Measurements from ENCODE around the gene GRK4.

Gene GRK4

DNA sequence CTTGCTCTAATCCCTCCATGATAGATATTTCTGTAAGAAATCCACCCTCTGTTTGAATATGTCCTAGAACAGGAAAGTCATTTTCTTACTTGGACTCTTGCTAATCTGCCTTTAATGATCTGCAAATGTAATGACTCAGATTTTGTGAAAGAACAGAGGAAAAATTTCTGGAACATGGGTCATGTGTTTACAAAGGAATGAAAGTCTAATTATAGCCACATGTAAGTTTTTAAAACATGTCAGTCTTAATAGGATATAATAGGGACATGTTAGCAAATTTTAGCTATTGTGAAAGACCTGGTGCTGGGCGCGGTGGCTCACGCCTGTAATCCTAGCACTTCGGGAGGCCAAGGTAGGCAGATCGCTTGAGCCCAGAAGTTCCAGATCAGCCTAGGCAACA, 47.6 kb downstream of the GRK4 start:
- in situ Hi-C loops (cut with MboI; ENCODE audit: low sequenced_read_pairs) = no loop called here

DNA sequence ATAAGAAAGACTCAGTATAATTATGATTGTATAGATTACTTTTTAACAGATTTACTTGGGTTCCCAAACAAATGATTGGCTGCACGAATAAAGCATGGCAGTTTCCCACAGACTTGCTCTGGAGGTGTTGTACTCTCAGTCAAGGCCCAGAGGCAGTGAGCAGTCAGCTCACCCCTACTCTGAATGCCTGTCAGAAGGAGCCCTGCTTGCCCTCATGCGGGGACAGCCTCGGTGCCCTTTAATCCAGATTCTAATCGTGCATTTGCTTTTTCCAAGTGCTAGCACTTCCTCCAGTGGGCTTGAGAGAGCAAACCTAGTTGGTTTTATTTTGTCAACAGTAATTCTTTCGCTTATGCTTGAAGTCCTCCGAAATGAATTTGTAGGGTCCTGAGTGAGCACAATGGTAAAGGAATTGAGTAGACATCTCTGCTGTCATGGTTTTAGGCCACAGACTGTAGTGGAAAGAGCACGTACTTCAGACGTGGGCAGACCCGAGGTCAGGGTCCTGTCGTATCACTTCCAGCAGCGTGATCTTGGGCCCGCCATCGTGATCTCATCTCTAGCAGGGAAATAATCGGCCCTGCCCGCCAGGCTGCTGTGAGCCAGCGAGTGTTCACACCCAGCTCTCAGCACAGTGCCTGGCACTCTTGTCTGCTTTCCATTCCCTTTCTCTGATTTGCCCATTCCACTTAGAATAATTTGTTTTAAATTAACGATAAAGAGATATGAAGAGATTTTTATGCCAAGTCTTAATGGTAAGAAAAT, 48.3 kb downstream of the GRK4 start:
- in situ Hi-C loops (cut with MboI; ENCODE audit: low sequenced_read_pairs) = no loop called here

- in situ Hi-C loops (cut with MboI; ENCODE audit: low sequenced_read_pairs) = no loop called here
Measured at GRCh38 chr4:3013323-3013722, 50.0 kb downstream of the GRK4 start.

DNA sequence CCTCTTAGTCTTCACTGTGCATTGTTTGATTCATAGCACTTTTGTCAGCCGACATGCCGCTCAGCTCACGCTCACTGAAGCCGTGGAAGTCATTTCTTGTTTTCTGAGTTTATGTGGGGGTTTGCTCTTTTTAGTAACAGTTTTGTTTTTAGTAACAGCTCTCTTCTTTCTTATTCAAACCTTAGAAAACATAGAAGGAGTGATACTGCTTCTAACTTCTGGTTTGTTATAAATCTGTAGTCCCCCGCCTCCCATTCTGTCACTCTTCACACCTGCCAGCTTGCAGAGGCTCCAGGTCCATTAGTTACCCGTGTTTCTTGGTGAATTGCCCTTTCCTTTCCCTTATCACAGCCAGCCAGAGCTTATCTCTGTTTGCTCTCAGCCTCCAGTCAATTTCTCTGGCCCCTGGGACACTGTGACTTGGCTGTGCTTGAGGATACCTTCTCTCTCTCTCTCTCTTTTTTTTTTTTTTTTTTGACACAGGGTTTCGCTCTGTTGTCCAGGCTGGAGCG, 50.5 kb downstream of the GRK4 start:
- in situ Hi-C loops (cut with MboI; ENCODE audit: low sequenced_read_pairs) = no loop called here

GRCh38 chr4:3016961-3017360, 53.6 kb downstream of the GRK4 start:
- in situ Hi-C loops (cut with MboI; ENCODE audit: low sequenced_read_pairs) = no loop called here

DNA sequence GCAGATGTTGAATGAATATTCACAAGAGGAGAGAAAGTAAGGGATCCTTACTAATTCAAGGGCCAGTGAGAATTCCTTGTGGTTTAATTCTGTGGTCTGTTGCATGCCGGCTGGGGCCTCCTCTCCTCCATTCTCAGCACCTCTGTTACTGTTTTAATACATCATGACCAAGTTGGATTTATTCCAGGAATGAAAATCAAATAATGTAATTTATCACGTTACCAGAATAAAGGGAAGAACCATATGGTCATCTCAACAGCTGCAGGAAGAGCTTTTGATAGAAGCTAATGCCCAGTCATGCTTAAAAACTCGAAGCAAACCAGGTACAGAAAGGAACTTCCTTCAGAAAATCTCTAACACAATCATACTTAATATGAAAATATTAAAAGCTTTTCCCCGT, 54.1 kb downstream of the GRK4 start:
- in situ Hi-C loops (cut with MboI; ENCODE audit: low sequenced_read_pairs) = no loop called here

DNA sequence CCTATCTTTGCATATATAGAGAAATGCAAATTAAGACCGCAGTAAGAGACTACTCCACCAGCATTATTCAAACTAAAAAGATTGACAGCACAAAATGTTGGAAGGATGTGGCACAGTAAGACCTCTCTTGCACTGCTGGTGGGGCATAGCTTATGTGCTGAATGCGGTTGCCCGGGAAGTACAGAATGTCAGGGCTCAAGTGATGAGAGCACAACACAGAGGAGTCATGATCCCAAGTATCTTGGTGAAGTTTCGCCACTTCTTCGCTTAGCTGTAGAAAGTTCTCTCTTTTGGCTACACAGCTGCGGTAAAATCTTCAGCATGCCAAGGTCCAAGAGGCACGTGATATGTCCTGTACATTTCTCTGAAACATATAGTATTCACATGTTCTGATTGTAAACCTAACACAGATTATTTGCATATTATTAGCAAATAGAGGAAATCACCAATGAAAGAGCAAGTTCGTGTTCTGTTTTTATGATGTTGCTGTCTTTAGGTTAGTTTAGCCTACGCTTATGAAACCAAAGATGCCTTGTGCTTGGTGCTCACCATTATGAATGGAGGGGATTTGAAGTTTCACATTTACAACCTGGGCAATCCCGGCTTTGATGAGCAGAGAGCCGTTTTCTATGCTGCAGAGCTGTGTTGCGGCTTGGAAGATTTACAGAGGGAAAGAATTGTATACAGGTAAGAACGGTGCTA, 55.9 kb downstream of the GRK4 start:
- in situ Hi-C loops (cut with MboI; ENCODE audit: low sequenced_read_pairs) = no loop called here

GRCh38 chr4:3021127-3021526, 57.8 kb downstream of the GRK4 start:
- in situ Hi-C loops (cut with MboI; ENCODE audit: low sequenced_read_pairs) = no loop called here

DNA sequence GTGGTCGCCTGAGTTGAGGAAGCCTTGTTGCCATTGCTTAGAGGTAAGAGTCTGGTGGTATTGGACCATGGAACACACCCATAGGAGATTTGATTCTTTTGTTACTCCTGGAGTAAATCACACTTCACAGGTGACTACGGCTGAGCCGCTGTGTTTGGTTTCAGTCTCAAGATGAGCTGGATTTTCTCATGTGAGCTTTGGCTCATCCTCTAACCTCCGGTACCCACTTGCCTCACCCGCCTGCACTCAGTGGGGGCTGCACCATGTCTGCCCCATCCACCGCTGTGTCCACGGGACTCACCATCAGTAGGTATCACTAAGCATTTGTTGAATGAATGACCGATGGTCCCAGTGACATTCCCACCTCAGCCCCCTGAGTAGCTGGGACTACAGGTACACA, 58.3 kb downstream of the GRK4 start:
- in situ Hi-C loops (cut with MboI; ENCODE audit: low sequenced_read_pairs) = no loop called here

DNA sequence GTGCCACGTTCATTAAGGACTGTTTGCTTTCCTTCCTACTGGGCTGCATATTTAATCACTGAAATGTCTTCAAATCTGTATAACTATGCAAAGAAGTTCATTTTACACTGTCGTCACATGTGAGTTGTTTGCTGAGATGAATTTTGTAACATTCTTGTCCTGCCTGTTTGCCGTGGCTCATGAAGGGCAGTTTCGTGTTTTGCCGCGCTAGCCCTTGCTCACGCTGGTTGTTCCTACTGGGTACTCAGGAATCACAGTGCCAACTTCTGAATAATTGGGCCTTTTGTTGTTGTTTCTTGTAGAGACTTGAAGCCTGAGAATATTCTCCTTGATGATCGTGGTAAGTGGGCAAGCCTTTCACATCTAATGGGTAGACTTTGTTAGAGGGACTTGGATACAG, 58.7 kb downstream of the GRK4 start:
- in situ Hi-C loops (cut with MboI; ENCODE audit: low sequenced_read_pairs) = no loop called here

DNA sequence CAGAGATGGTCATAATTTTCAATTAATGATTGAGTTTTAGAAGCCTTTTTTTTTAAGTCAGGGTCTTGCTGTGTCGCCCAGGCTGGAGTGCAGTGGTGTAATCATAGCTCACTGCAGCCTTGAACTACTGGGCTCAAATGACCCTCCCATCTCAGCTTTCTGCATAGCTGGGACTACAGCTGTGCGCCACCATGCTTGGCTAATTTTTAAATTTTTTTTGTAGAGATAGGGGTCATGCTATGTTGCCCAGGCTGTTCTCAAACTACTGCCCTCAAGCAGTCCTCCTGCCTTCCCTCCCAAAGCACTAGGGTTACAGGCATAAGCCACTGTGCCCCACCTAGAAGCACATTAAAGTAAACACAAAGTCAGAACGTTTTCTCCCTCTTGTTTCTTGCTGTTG, 59.3 kb downstream of the GRK4 start:
- in situ Hi-C loops (cut with MboI; ENCODE audit: low sequenced_read_pairs) = no loop called here

- in situ Hi-C loops (cut with MboI; ENCODE audit: low sequenced_read_pairs) = no loop called here
Measured at GRCh38 chr4:3025881-3026280, 62.5 kb downstream of the GRK4 start.

- in situ Hi-C loops (cut with MboI; ENCODE audit: low sequenced_read_pairs) = no loop called here
Measured at GRCh38 chr4:3026540-3026939, 63.2 kb downstream of the GRK4 start.

DNA sequence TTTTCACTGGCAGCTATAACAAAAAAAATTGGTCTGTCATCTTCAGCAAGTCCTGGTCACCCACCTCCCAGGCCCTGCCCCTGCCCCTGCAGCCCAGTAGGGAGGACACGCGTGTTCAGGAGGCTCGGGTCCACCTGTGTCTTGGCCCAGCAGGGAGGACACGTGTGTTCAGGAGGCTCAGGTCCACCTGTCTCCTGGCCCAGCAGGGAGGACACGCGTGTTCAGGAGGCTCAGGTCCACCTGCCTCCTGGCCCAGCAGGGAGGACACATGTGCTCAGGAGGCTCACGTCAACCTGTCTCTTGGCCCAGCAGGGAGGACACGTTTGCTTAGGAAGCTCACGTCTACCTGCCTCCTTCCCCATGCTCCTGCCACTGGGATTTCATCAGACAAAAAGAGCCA, 66.1 kb downstream of the GRK4 start:
- in situ Hi-C loops (cut with MboI; ENCODE audit: low sequenced_read_pairs) = no loop called here

GRCh38 chr4:3030566-3031356, 67.4 kb downstream of the GRK4 start:
- in situ Hi-C loops (cut with MboI; ENCODE audit: low sequenced_read_pairs) = no loop called here

DNA sequence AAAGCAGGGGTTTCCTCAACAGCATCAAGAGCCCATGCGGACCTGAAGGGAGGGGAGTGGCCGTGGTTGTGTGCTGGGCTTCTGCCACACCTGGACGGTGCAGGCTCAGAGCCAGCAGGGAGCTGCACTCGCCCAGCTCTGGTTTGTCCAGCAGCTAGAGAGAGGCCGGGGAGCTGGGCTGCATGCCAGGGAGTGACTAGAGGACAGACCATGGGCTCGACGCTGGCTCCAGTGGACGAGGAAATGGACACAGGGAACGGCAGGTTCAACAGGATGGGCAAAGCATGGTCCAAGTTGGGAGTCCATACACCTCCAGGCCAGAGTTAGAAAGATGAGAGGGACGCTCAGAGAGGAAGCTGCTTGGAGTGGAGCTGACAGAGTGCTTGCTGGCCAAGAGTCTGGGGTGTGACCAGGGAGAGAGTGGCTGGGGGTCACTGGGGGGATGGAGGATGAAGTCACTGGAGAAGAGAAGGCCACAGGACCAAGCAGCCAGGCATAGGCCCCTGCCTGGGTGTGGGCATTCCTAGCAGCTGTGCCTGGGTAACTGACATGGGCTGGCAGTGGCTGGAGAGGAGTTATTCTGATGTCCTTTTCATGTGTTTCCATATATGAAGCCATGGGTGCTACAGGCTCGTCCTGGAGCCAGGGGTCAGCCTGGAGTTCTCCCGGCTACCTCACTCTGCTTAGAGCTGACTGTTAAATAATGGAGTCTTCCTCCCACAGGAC, 68.1 kb downstream of the GRK4 start:
- in situ Hi-C loops (cut with MboI; ENCODE audit: low sequenced_read_pairs) = no loop called here

- in situ Hi-C loops (cut with MboI; ENCODE audit: low sequenced_read_pairs) = no loop called here
Measured at GRCh38 chr4:3034231-3034630, 70.9 kb downstream of the GRK4 start.

DNA sequence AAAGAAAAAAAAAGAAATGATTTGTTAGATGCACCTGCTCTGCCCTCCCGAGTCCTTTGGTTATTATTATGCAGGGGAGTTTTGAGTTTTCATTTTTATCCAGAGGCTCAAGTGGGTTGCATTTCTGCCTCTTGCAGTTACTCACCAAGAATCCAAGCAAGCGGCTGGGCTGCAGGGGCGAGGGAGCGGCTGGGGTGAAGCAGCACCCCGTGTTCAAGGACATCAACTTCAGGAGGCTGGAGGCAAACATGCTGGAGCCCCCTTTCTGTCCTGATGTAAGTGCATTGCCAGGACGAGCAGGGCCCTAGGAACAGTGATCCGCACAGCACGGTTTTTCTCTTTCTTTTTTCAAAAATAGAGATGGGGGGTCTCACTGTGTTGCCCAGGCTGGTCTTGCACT, 71.9 kb downstream of the GRK4 start:
- in situ Hi-C loops (cut with MboI; ENCODE audit: low sequenced_read_pairs) = no loop called here

DNA sequence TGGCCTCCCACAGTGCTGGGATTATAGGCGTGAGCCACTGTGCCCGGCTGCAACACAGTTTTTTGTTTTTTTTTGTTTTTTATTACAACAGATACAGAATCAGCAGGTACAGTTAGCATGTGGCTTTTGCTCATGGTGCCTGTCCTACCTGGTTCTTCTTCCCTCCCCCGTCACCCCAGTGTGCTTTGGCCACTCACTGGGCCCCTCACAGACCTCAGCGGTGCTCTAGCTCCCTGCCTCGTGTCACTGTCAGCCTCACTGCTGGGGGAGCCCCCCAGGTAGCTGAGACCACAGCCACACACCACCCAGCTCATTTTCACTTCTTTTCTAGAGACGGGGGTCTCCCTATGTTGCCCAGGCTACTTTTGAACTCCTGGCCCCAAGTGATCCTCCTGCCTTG, 72.3 kb downstream of the GRK4 start:
- in situ Hi-C loops (cut with MboI; ENCODE audit: low sequenced_read_pairs) = no loop called here

GRCh38 chr4:3036131-3036952, 73.0 kb downstream of the GRK4 start:
- in situ Hi-C loops (cut with MboI; ENCODE audit: low sequenced_read_pairs) = no loop called here

Measured in hTERT RPE-1 (cell line).